ENCODE measurements around the gene STPG4.

The STPG4 gene

DNA sequence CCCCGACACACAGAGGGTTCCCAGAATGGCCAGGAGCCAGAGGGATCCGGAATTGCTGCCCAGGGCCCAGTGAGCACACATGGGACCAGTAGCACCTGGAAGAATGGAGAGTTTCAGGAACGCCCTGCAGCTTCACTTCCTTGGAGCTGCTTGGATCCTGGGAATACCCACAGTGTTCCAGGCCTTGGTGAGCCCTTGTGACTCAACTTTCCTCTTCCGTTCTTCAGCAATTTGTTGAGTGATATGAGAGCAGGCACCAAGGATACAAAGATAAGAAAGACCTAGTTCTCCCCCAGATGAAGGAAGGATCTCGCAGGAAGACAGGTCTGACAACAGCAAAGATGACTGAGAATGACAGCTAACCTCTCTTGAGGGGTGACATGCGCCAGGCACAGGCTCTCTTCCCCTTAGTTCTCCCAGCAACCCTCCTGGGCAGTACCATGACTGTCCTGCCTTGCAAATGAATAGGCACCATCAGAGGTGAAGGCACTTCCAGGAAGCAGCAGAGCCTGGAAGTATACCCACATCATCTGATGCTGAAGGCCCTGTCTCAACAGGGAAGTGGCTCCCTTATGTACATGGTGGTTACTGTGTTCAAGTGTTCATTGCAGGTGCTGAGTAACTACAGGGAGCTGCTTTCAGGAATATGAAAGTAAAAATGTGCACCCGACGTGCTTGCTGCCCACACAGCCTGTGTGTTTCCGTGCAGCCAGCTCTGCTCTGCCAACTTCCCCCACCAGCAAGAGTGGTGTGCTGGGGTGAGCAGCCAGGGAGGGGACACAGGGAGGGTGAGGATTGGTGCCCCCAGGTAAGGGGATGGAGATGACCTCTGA, 116.2 kb downstream of the STPG4 start:
- Histone ChIP-seq H3K4me1 (ENCODE audit: control insufficient read depth, insufficient read depth, low read length) (peaks cover 37% of the 10 kb centered on the region), H3K9me3 (ENCODE audit: control insufficient read depth, insufficient read depth, low read length) (no peaks in the 10 kb centered on the region), H3K4me3 (ENCODE audit: low read depth, low read length) (no peak overlapping the region), H3K9ac (ENCODE audit: low read depth, low read length) (no peak overlapping the region), H3K27me3 (ENCODE audit: control insufficient read depth, insufficient read depth, low read length) (no peaks in the 10 kb centered on the region), H3K36me3 (ENCODE audit: control insufficient read depth, insufficient read depth, low read length) (no peaks in the 10 kb centered on the region), H3K27ac (ENCODE audit: low read depth, low read length) (no peak overlapping the region)

DNA sequence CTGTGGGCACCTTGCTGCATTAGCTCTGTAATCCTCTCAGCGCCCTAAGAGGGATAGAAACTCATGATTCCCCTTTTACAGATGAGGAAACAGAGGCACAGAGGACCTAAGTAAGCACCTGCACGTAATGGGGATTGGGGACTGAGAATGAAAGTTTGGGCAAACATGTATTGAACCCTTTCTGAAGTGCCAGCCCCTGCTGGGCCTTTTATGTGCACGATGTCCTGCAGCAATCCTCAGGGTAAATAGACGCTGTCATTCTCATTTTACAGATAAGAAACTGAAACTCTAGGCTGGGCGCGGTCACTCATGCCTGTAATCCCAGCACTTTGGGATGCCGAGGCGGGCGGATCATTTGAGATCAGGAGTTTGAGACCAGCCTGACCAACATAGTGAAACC, 117.4 kb downstream of the STPG4 start:
- H3K4me3 ChIP-seq (ENCODE audit: low read depth, low read length): no peak overlapping the region
- H3K27me3 ChIP-seq (ENCODE audit: control insufficient read depth, insufficient read depth, low read length): no peaks in the 10 kb centered on the region
- peaks cover 31% of the 10 kb centered on the region for H3K4me1 ChIP-seq (ENCODE audit: control insufficient read depth, insufficient read depth, low read length)
- H3K9ac ChIP-seq (ENCODE audit: low read depth, low read length): no peak overlapping the region
- H3K9me3 ChIP-seq (ENCODE audit: control insufficient read depth, insufficient read depth, low read length): no peaks in the 10 kb centered on the region
- no peaks in the 10 kb centered on the region for H3K36me3 ChIP-seq (ENCODE audit: control insufficient read depth, insufficient read depth, low read length)
- H3K27ac ChIP-seq (ENCODE audit: low read depth, low read length): no peak overlapping the region

Measured in HUES48 (cell line).